Natural killer cell treated with Interleukin-12 subunit alpha and Interleukin-12 subunit beta and Interleukin-15 and Interleukin-18, amount 100 ng/mL, for 72 hours (primary cell): ENCODE measurements around the gene PRDM16. TPM values are rescaled to one million over a fixed set of nuclear protein-coding genes. Genes with fewer than 3 reads are reported as not detected.

Experiments
- ATAC-seq, 2 donors: fragments of 150-1000 bp; cut with Tn5 transposase in 1 of 2; sonication (Bioruptor Pico), chemical (Tn5 transposase) in 1 of 2; 2 replicates each; pipeline ENCODE4 v1.10.0; 2021
- DNase-seq: peaks from one replicate; pipeline ENCODE4 v3.0.0; 2022; ENCODE audit warnings: low spot score
- H3K27ac Mint-ChIP-seq, 2 donors: 1 replicate in 1 of 2; 2 replicates in 1 of 2; pipeline ENCODE4 v1.8.0; 2022; ENCODE audit warnings: mixed read lengths in 2 of 2, mild to moderate bottlenecking in 1 of 2, moderate library complexity in 1 of 2
- H3K27me3 Mint-ChIP-seq, 2 donors: 1 replicate in 1 of 2; 2 replicates in 1 of 2; pipeline ENCODE4 v1.8.0; 2022; ENCODE audit warnings: mixed read lengths in 2 of 2
- H3K36me3 Mint-ChIP-seq: one replicate; pipeline ENCODE4 v1.8.0; 2022; ENCODE audit warnings: mixed read lengths
- H3K4me1 Mint-ChIP-seq, 2 donors: 1 replicate in 1 of 2; 2 replicates in 1 of 2; pipeline ENCODE4 v1.8.0; 2022; ENCODE audit warnings: low read depth in 2 of 2, mixed read lengths in 2 of 2, mild to moderate bottlenecking in 1 of 2
- H3K4me3 Mint-ChIP-seq: one replicate; pipeline ENCODE4 v1.8.0; 2022; ENCODE audit warnings: mixed read lengths
- H3K9me3 Mint-ChIP-seq: 2 replicates; pipeline ENCODE4 v1.8.0; 2022; ENCODE audit warnings: mixed read lengths
- total RNA-seq, 2 donors: library from RNA; stranded (reverse); gene quantifications; one replicate each; pipeline ENCODE4 v1.2.3, GENCODE V29; 2022

PRDM16 gene
- total RNA-seq, 2 donors from 2014 or later, result not detected

- ATAC-seq (no peak), DNase-seq (no peak)
- no peak overlapping the region for H3K4me3 Mint-ChIP-seq
- H3K27ac Mint-ChIP-seq, result no peak overlapping the region
- H3K9me3 Mint-ChIP-seq, result no peaks in the 10 kb centered on the region
- H3K4me1 Mint-ChIP-seq, result no peaks in the 10 kb centered on the region
- H3K27me3 Mint-ChIP-seq, result no peaks in the 10 kb centered on the region
- H3K36me3 Mint-ChIP-seq, result no peaks in the 10 kb centered on the region
Measured at GRCh38 chr1:3112526-3112925, 43.5 kb downstream of the PRDM16 start.

- H3K4me1 Mint-ChIP-seq, result no peaks in the 10 kb centered on the region
- no peak for ATAC-seq
- DNase-seq, result no peak
- H3K27ac Mint-ChIP-seq, result no peak overlapping the region
- H3K36me3 Mint-ChIP-seq, result no peaks in the 10 kb centered on the region
- H3K9me3 Mint-ChIP-seq, result no peaks in the 10 kb centered on the region
- no peak overlapping the region for H3K4me3 Mint-ChIP-seq
- no peaks in the 10 kb centered on the region for H3K27me3 Mint-ChIP-seq
Measured at GRCh38 chr1:3113047-3113740, 44.2 kb downstream of the PRDM16 start.

- no peaks in the 10 kb centered on the region for H3K4me1 Mint-ChIP-seq
- no peak for DNase-seq
- no peaks in the 10 kb centered on the region for H3K36me3 Mint-ChIP-seq
- H3K27ac Mint-ChIP-seq, result no peak overlapping the region
- H3K27me3 Mint-ChIP-seq, result no peaks in the 10 kb centered on the region
- ATAC-seq, result no peak
- no peaks in the 10 kb centered on the region for H3K9me3 Mint-ChIP-seq
- H3K4me3 Mint-ChIP-seq, result no peak overlapping the region
Measured at GRCh38 chr1:3113741-3114056, 44.7 kb downstream of the PRDM16 start.

GRCh38 chr1:3114131-3114744 is 45.2 kb downstream of the PRDM16 start:
- Mint-ChIP-seq H3K9me3 (no peaks in the 10 kb centered on the region), H3K36me3 (no peaks in the 10 kb centered on the region), H3K4me3 (no peak overlapping the region), H3K27me3 (no peaks in the 10 kb centered on the region), H3K27ac (no peak overlapping the region), H3K4me1 (no peaks in the 10 kb centered on the region)
- no peak for DNase-seq
- no peak for ATAC-seq

- Mint-ChIP-seq H3K27me3 (no peaks in the 10 kb centered on the region), H3K36me3 (no peaks in the 10 kb centered on the region), H3K4me1 (no peaks in the 10 kb centered on the region), H3K9me3 (no peaks in the 10 kb centered on the region), H3K4me3 (no peak overlapping the region), H3K27ac (no peak overlapping the region)
- DNase-seq (no peak), ATAC-seq (peak in 1 of 2 donors; percentile 7)
Measured at GRCh38 chr1:3114846-3115245, 45.8 kb downstream of the PRDM16 start.

- Mint-ChIP-seq H3K4me3 (no peak overlapping the region), H3K9me3 (no peaks in the 10 kb centered on the region), H3K4me1 (no peaks in the 10 kb centered on the region), H3K36me3 (no peaks in the 10 kb centered on the region), H3K27me3 (no peaks in the 10 kb centered on the region), H3K27ac (no peak overlapping the region)
- DNase-seq (no peak), ATAC-seq (no peak)
Measured at GRCh38 chr1:3115275-3116149, 46.5 kb downstream of the PRDM16 start.

- Mint-ChIP-seq H3K36me3 (no peaks in the 10 kb centered on the region), H3K4me1 (no peaks in the 10 kb centered on the region), H3K27ac (no peak overlapping the region), H3K27me3 (no peaks in the 10 kb centered on the region), H3K9me3 (no peaks in the 10 kb centered on the region), H3K4me3 (no peak overlapping the region)
- ATAC-seq, result no peak
- no peak for DNase-seq
Measured at GRCh38 chr1:3116150-3116510, 47.1 kb downstream of the PRDM16 start.

- no peaks in the 10 kb centered on the region for H3K9me3 Mint-ChIP-seq
- ATAC-seq (no peak), DNase-seq (no peak)
- no peak overlapping the region for H3K27ac Mint-ChIP-seq
- no peaks in the 10 kb centered on the region for H3K4me1 Mint-ChIP-seq
- H3K36me3 Mint-ChIP-seq, result no peaks in the 10 kb centered on the region
- no peaks in the 10 kb centered on the region for H3K27me3 Mint-ChIP-seq
- no peak overlapping the region for H3K4me3 Mint-ChIP-seq
Measured at GRCh38 chr1:3116560-3116959, 47.6 kb downstream of the PRDM16 start.

GRCh38 chr1:3117879-3118278 is 48.9 kb downstream of the PRDM16 start:
- no peak overlapping the region for H3K27ac Mint-ChIP-seq

GRCh38 chr1:3119061-3119460 is 50.1 kb downstream of the PRDM16 start:
- Mint-ChIP-seq H3K27me3 (no peaks in the 10 kb centered on the region), H3K27ac (no peak overlapping the region)

More at GRCh38 chr1:3117879-3118278, 48.9 kb downstream of the PRDM16 start:
- no peak overlapping the region for H3K4me3 Mint-ChIP-seq
- no peaks in the 10 kb centered on the region for H3K27me3 Mint-ChIP-seq
- DNase-seq (no peak), ATAC-seq (no peak)
- no peaks in the 10 kb centered on the region for H3K4me1 Mint-ChIP-seq
- no peaks in the 10 kb centered on the region for H3K9me3 Mint-ChIP-seq
- H3K36me3 Mint-ChIP-seq, result no peaks in the 10 kb centered on the region

GRCh38 chr1:3119725-3120124 is 50.7 kb downstream of the PRDM16 start:
- Mint-ChIP-seq H3K27ac (no peak overlapping the region), H3K27me3 (no peaks in the 10 kb centered on the region), H3K4me3 (no peak overlapping the region), H3K9me3 (no peaks in the 10 kb centered on the region), H3K4me1 (no peaks in the 10 kb centered on the region), H3K36me3 (no peaks in the 10 kb centered on the region)
- no peak for DNase-seq
- no peak for ATAC-seq

More at GRCh38 chr1:3119061-3119460, 50.1 kb downstream of the PRDM16 start:
- no peak overlapping the region for H3K4me3 Mint-ChIP-seq
- no peaks in the 10 kb centered on the region for H3K36me3 Mint-ChIP-seq
- no peaks in the 10 kb centered on the region for H3K4me1 Mint-ChIP-seq
- DNase-seq, result no peak
- no peaks in the 10 kb centered on the region for H3K9me3 Mint-ChIP-seq
- no peak for ATAC-seq

GRCh38 chr1:3120140-3120539 is 51.1 kb downstream of the PRDM16 start:
- Mint-ChIP-seq H3K4me1 (no peaks in the 10 kb centered on the region), H3K9me3 (no peaks in the 10 kb centered on the region), H3K27ac (no peak overlapping the region), H3K27me3 (no peaks in the 10 kb centered on the region), H3K36me3 (no peaks in the 10 kb centered on the region), H3K4me3 (no peak overlapping the region)
- no peak for ATAC-seq
- no peak for DNase-seq

- H3K36me3 Mint-ChIP-seq, result no peaks in the 10 kb centered on the region
- DNase-seq (no peak), ATAC-seq (no peak)
- H3K27me3 Mint-ChIP-seq, result no peaks in the 10 kb centered on the region
- no peaks in the 10 kb centered on the region for H3K4me1 Mint-ChIP-seq
- H3K9me3 Mint-ChIP-seq, result no peaks in the 10 kb centered on the region
- no peak overlapping the region for H3K27ac Mint-ChIP-seq
- H3K4me3 Mint-ChIP-seq, result no peak overlapping the region
Measured at GRCh38 chr1:3120994-3121393, 52.0 kb downstream of the PRDM16 start.
